Prostate gland (tissue), 2 donors: ENCODE results near the gene SVOPL. TPM values are rescaled to one million over a fixed set of nuclear protein-coding genes. Genes with fewer than 3 reads are reported as not detected.
"Not testable (repeated sequence)": the region's sequence is repeated elsewhere in the genome, so short reads cannot be mapped to it uniquely, and the experiment has no call there.

Experiments used
- DNase-seq: peaks from one replicate; pipeline ENCODE4 v3.0.0-alpha.2; 2019; ENCODE audit warnings: low spot score
- H3K27ac ChIP-seq, 2 donors: fragments of 200-600 bp; sonication (generic); 2 replicates each; pipeline ENCODE4 v1.5.1; 2017 to 2019
- H3K27me3 ChIP-seq: fragments of 200-600 bp; sonication (generic); replicated peaks from 2 replicates; pipeline ENCODE4 v1.5.1; 2019; ENCODE audit not compliant: insufficient read depth
- H3K36me3 ChIP-seq, 2 donors: fragments of 200-600 bp; sonication (generic); 1 replicate in 1 of 2; 2 replicates in 1 of 2; pipeline versions ENCODE4 v1.5.1 to v1.8.1; 2017 to 2019
- H3K4me1 ChIP-seq: fragments of 200-600 bp; sonication (generic); replicated peaks from 2 replicates; pipeline ENCODE4 v1.5.1; 2019
- H3K4me3 ChIP-seq, 2 donors: fragments of 200-600 bp; sonication (generic); 2 replicates each; pipeline ENCODE4 v1.5.1; 2017 to 2019
- H3K9me3 ChIP-seq: fragments of 200-600 bp; sonication (generic); 2 replicates; pipeline ENCODE4 v1.5.1; 2017
- CTCF ChIP-seq, 4 experiments: fragments of 200-600 bp in 2 of 4; fragments of 450-650 bp in 2 of 4; sonication (generic) in 2 of 4; IDR thresholded peaks; 1 replicate in 3 of 4; 2 replicates in 1 of 4; pipeline ENCODE4 v1.5.1; 2016 to 2019; ENCODE audit warnings: antibody characterized with exemption in 4 of 4, mild to moderate bottlenecking in 2 of 4, moderate library complexity in 2 of 4
- POLR2A ChIP-seq: fragments of 450-650 bp; IDR thresholded peaks from one replicate; pipeline ENCODE4 v1.6.1; 2016; ENCODE audit warnings: antibody characterized with exemption, mild to moderate bottlenecking
- POLR2AphosphoS5 ChIP-seq: sonication (generic); formaldehyde crosslinking; IDR thresholded peaks from one replicate; pipeline ENCODE4 v1.6.1; 2017; ENCODE audit warnings: antibody characterized with exemption
- WGBS: methylation state at CpG from one replicate; pipeline ENCODE4 v1.1.5; 2018; 5-methylcytosine and 5-hydroxymethylcytosine counted together
- intact Hi-C: fragments of 100-400 bp; cut with DNase I; formaldehyde crosslinking; loops from one replicate; pipeline ENCODE4 v1.14.2; 2022
- total RNA-seq, 2 donors: library from RNA; depleted of rRNA; stranded (reverse); fragments of >200 nt; gene quantifications; one replicate each; pipeline ENCODE4 v1.1.0, GENCODE V29; 2016

SVOPL gene
- total RNA-seq, 2 donors from 2014 or later, result 0.36 TPM; not detected in 1

DNA sequence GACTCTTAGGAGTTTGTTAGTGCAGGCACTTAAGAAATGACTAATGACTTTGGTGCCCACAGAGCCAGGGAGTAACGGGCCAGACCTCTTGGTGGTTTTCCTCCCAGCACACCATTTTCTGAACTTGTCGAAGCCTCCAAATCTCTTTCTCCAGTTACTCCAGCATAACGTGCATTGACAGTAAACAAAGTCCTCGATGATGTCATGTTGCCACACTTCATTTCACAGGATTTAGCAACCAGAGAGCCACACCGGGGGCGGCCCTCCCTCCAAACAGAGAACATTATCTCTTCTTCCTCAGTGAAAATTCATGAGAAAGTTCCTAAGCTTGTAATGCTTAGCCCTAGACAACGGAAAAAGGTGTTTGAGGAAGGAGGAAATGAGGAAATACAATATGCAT lies 4.0 kb upstream of the SVOPL start:
- H3K27me3 ChIP-seq, result no peaks in the 10 kb centered on the region
- no peak for DNase-seq
- H3K4me3 ChIP-seq, result no peak overlapping the region
- 54% methylated on average over 7 of the region's 7 CpGs for WGBS
- no peaks in the 10 kb centered on the region for H3K36me3 ChIP-seq
- TF ChIP-seq CTCF (IDR thresholded peaks at IDR 0.05) (no peak), POLR2AphosphoS5 (no peak), POLR2A (no peak)
- H3K9me3 ChIP-seq, result no peaks in the 10 kb centered on the region
- intact Hi-C loops, result no loop called here
- no peak overlapping the region for H3K27ac ChIP-seq
- no peaks in the 10 kb centered on the region for H3K4me1 ChIP-seq

GRCh38 chr7:138701537-138701923 lies 368 bp upstream of the SVOPL start:
- Histone ChIP-seq H3K27ac (no peak overlapping the region), H3K27me3 (no peaks in the 10 kb centered on the region), H3K4me3 (no peak overlapping the region), H3K36me3 (no peaks in the 10 kb centered on the region), H3K9me3 (no peaks in the 10 kb centered on the region), H3K4me1 (no peaks in the 10 kb centered on the region)
- intact Hi-C loops, result no loop called here
- no peak for TF ChIP-seq CTCF (IDR thresholded peaks at IDR 0.05)
- no peak for TF ChIP-seq POLR2A
- no peak for TF ChIP-seq POLR2AphosphoS5
- no peak for DNase-seq
- WGBS, result 91% methylated on average over 2 of the region's 2 CpGs

- Histone ChIP-seq H3K9me3 (no peaks in the 10 kb centered on the region), H3K36me3 (no peaks in the 10 kb centered on the region), H3K4me3 (no peak overlapping the region), H3K27ac (no peak overlapping the region), H3K27me3 (no peaks in the 10 kb centered on the region), H3K4me1 (no peaks in the 10 kb centered on the region)
- WGBS, result 52% methylated on average over 9 of the region's 9 CpGs
- no peak for DNase-seq
- no peak for TF ChIP-seq POLR2AphosphoS5
- TF ChIP-seq POLR2A, result no peak
- TF ChIP-seq CTCF (IDR thresholded peaks at IDR 0.05), result no peak
- intact Hi-C loops, result no loop called here
Measured at GRCh38 chr7:138699661-138700060, 1.5 kb downstream of the SVOPL start.

DNA sequence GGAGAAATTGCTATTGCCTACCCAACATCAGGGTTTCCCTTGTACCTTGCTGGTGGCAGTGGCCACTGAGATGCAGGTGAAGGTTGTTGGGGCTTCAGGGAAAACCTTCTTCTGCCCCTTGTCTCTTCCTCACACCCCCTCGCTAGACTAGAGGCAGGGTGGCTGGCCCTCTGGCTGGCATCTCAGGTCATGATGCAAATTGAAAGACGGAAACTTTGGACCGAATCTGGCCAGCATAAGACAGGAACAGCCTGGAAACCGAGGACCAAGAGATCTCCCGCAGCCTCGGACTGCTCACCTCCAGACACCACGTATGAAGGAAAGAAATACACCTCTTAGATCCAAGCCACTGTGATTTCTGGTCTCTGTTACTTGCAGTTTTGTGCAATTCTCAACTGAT lies 2.9 kb downstream of the SVOPL start:
- no peaks in the 10 kb centered on the region for H3K36me3 ChIP-seq
- H3K9me3 ChIP-seq, result no peaks in the 10 kb centered on the region
- H3K27ac ChIP-seq, result no peak overlapping the region
- H3K27me3 ChIP-seq, result no peaks in the 10 kb centered on the region
- 96% methylated on average over 7 of the region's 7 CpGs for WGBS
- TF ChIP-seq POLR2A (no peak), CTCF (IDR thresholded peaks at IDR 0.05) (no peak), POLR2AphosphoS5 (no peak)
- DNase-seq, result no peak
- H3K4me1 ChIP-seq, result no peaks in the 10 kb centered on the region
- intact Hi-C loops, result no loop called here
- no peak overlapping the region for H3K4me3 ChIP-seq

- intact Hi-C loops, result no loop called here
- Histone ChIP-seq H3K9me3 (no peaks in the 10 kb centered on the region), H3K4me3 (no peak overlapping the region), H3K36me3 (no peaks in the 10 kb centered on the region), H3K27me3 (no peaks in the 10 kb centered on the region), H3K27ac (no peak overlapping the region), H3K4me1 (no peaks in the 10 kb centered on the region)
- no peak for DNase-seq
- TF ChIP-seq POLR2AphosphoS5, result no peak
- no peak for TF ChIP-seq CTCF (IDR thresholded peaks at IDR 0.05)
- TF ChIP-seq POLR2A, result no peak
- WGBS, result 72% methylated on average over 2 of the region's 2 CpGs
Measured at GRCh38 chr7:138697535-138698182, 3.5 kb downstream of the SVOPL start.

- H3K4me1 ChIP-seq, H3K36me3 ChIP-seq, H3K27ac ChIP-seq, DNase-seq, H3K27me3 ChIP-seq, H3K9me3 ChIP-seq, intact Hi-C loops, H3K4me3 ChIP-seq: not testable (repeated sequence)
- 96% methylated on average over 9 of the region's 9 CpGs for WGBS
Measured at GRCh38 chr7:138695776-138696175, 5.4 kb downstream of the SVOPL start.
